Mucosa of rectum (tissue), 2 donors: ENCODE data around the gene ADGRG2.

Source experiments
- H3K27ac ChIP-seq, 2 donors: one replicate each; pipeline ENCODE4 v1.7.0; 2013; ENCODE audit warnings: inconsistent platforms in 2 of 2, low read depth in 2 of 2, low read length in 2 of 2
- H3K27me3 ChIP-seq, 2 donors: one replicate each; pipeline ENCODE4 v1.7.0; 2013; ENCODE audit warnings: low read length in 2 of 2; ENCODE audit not compliant: control insufficient read depth in 2 of 2, insufficient read depth in 2 of 2
- H3K36me3 ChIP-seq, 2 donors: one replicate each; pipeline ENCODE4 v1.7.0; 2013; ENCODE audit warnings: low read length in 2 of 2; ENCODE audit not compliant: control insufficient read depth in 2 of 2, insufficient read depth in 2 of 2
- H3K4me1 ChIP-seq, 2 donors: one replicate each; pipeline ENCODE4 v1.7.0; 2013; ENCODE audit warnings: low read length in 2 of 2, mild to moderate bottlenecking in 1 of 2; ENCODE audit not compliant: control insufficient read depth in 2 of 2, insufficient read depth in 2 of 2
- H3K4me3 ChIP-seq, 2 donors: one replicate each; pipeline ENCODE4 v1.7.0; 2013; ENCODE audit warnings: low read length in 2 of 2
- H3K9ac ChIP-seq, 2 donors: one replicate each; pipeline ENCODE4 v1.7.0; 2013; ENCODE audit warnings: low read length in 2 of 2, low read depth in 1 of 2, mild to moderate bottlenecking in 1 of 2
- H3K9me3 ChIP-seq, 2 donors: one replicate each; pipeline ENCODE4 v1.7.0; 2013; ENCODE audit warnings: low read length in 2 of 2; ENCODE audit not compliant: control insufficient read depth in 2 of 2
- donor health status: healthy.
- donor health status: Normal muscosa, but diverticular disease.

Gene ADGRG2

GRCh38 chrX:19059067-19059466 is 63.2 kb downstream of the ADGRG2 start:
- Histone ChIP-seq H3K9ac (no peak overlapping the region), H3K27ac (no peak overlapping the region), H3K4me1 (no peaks in the 10 kb centered on the region), H3K4me3 (no peak overlapping the region), H3K9me3 (no peaks in the 10 kb centered on the region), H3K36me3 (no peaks in the 10 kb centered on the region), H3K27me3 (no peaks in the 10 kb centered on the region)

- Histone ChIP-seq H3K27ac (no peak overlapping the region), H3K9me3 (no peaks in the 10 kb centered on the region), H3K27me3 (no peaks in the 10 kb centered on the region), H3K36me3 (no peaks in the 10 kb centered on the region), H3K4me1 (no peaks in the 10 kb centered on the region), H3K4me3 (no peak overlapping the region), H3K9ac (no peak overlapping the region)
Observed at GRCh38 chrX:19057856-19058255, 64.4 kb downstream of the ADGRG2 start.

- H3K27ac ChIP-seq: no peak overlapping the region
- H3K9me3 ChIP-seq: no peaks in the 10 kb centered on the region
- H3K4me1 ChIP-seq: no peaks in the 10 kb centered on the region
- no peak overlapping the region for H3K4me3 ChIP-seq
- no peaks in the 10 kb centered on the region for H3K36me3 ChIP-seq
- H3K9ac ChIP-seq: no peak overlapping the region
- no peaks in the 10 kb centered on the region for H3K27me3 ChIP-seq
Observed at GRCh38 chrX:19049110-19049509, 73.2 kb downstream of the ADGRG2 start.

GRCh38 chrX:19046343-19047215 is 75.7 kb downstream of the ADGRG2 start:
- Histone ChIP-seq H3K4me3 (no peak overlapping the region), H3K9ac (no peak overlapping the region), H3K27me3 (no peaks in the 10 kb centered on the region), H3K36me3 (no peaks in the 10 kb centered on the region), H3K9me3 (no peaks in the 10 kb centered on the region), H3K27ac (no peak overlapping the region), H3K4me1 (no peaks in the 10 kb centered on the region)

- H3K9ac ChIP-seq: no peak overlapping the region
- H3K27me3 ChIP-seq: no peaks in the 10 kb centered on the region
- no peak overlapping the region for H3K4me3 ChIP-seq
- no peaks in the 10 kb centered on the region for H3K9me3 ChIP-seq
- H3K36me3 ChIP-seq: no peaks in the 10 kb centered on the region
- H3K4me1 ChIP-seq: no peaks in the 10 kb centered on the region
- no peak overlapping the region for H3K27ac ChIP-seq
Observed at GRCh38 chrX:19040373-19040772, 81.9 kb downstream of the ADGRG2 start.

GRCh38 chrX:19034025-19034424 is 88.2 kb downstream of the ADGRG2 start:
- no peaks in the 10 kb centered on the region for H3K9me3 ChIP-seq
- H3K36me3 ChIP-seq: no peaks in the 10 kb centered on the region
- H3K4me1 ChIP-seq: no peaks in the 10 kb centered on the region
- no peak overlapping the region for H3K9ac ChIP-seq
- H3K27me3 ChIP-seq: no peaks in the 10 kb centered on the region
- H3K27ac ChIP-seq: no peak overlapping the region
- H3K4me3 ChIP-seq: no peak overlapping the region

GRCh38 chrX:19030805-19031204 is 91.5 kb downstream of the ADGRG2 start:
- Histone ChIP-seq H3K27me3 (no peaks in the 10 kb centered on the region), H3K4me1 (no peaks in the 10 kb centered on the region), H3K36me3 (no peaks in the 10 kb centered on the region), H3K27ac (no peak overlapping the region), H3K9ac (no peak overlapping the region), H3K9me3 (no peaks in the 10 kb centered on the region), H3K4me3 (no peak overlapping the region)

GRCh38 chrX:19028560-19028959 is 93.7 kb downstream of the ADGRG2 start:
- Histone ChIP-seq H3K9ac (no peak overlapping the region), H3K4me3 (no peak overlapping the region), H3K36me3 (no peaks in the 10 kb centered on the region), H3K9me3 (no peaks in the 10 kb centered on the region), H3K27ac (no peak overlapping the region), H3K4me1 (no peaks in the 10 kb centered on the region), H3K27me3 (no peaks in the 10 kb centered on the region)

GRCh38 chrX:19024366-19024765 is 97.9 kb downstream of the ADGRG2 start:
- H3K9ac ChIP-seq: no peak overlapping the region
- H3K4me1 ChIP-seq: no peaks in the 10 kb centered on the region
- no peak overlapping the region for H3K4me3 ChIP-seq
- H3K36me3 ChIP-seq: no peaks in the 10 kb centered on the region
- H3K9me3 ChIP-seq: no peaks in the 10 kb centered on the region
- no peak overlapping the region for H3K27ac ChIP-seq
- H3K27me3 ChIP-seq: no peaks in the 10 kb centered on the region

GRCh38 chrX:19019996-19020395 is 102.3 kb downstream of the ADGRG2 start:
- Histone ChIP-seq H3K27me3 (no peaks in the 10 kb centered on the region), H3K9ac (no peak overlapping the region), H3K4me3 (no peak overlapping the region)

More at GRCh38 chrX:19019996-19020395, 102.3 kb downstream of the ADGRG2 start:
- no peak overlapping the region for H3K27ac ChIP-seq
- no peaks in the 10 kb centered on the region for H3K36me3 ChIP-seq
- no peaks in the 10 kb centered on the region for H3K9me3 ChIP-seq
- H3K4me1 ChIP-seq: no peaks in the 10 kb centered on the region
